ENCODE measurements around the gene LMOD3. TPM values are rescaled to one million over a fixed set of nuclear protein-coding genes. Genes with fewer than 3 reads are reported as not detected.

Gene LMOD3
- total and polyA plus RNA-seq, 9 of the 15 experiments (the other 6 are each of a cell fraction or from before 2014, with no cell fraction given): 0.03 TPM; not detected in 8

- TF ChIP-seq ZNF395 (CRISPR knock-in tag; IDR thresholded peaks at IDR 0.05) (0 out of 2 replicates have a peak, but pooled peaks have one; percentile 40), PHB (CRISPR knock-in tag; IDR thresholded peaks at IDR 0.05) (no peak), TAF15 (IDR thresholded peaks at IDR 0.05; ENCODE audit: low read depth, low read length) (no peak), SP1 (CRISPR knock-in tag; IDR thresholded peaks at IDR 0.05) (no peak), GTF2A2 (tag; IDR thresholded peaks at IDR 0.05) (0 out of 2 replicates have a peak, but pooled peaks have one; percentile 0), ZNF583 (CRISPR knock-in tag; IDR thresholded peaks at IDR 0.05) (peak; percentile 21; the same call in 1 of the 2 replicates), ERF (CRISPR knock-in tag; IDR thresholded peaks at IDR 0.05) (no peak), ARNT (IDR thresholded peaks at IDR 0.05) (no peak), CTCFL (IDR thresholded peaks at IDR 0.05; ENCODE audit: borderline replicate concordance, insufficient read depth, low read depth, low read length, poor library complexity, severe bottlenecking) (no peak), TBP (optimal IDR thresholded peaks at IDR 0.05; ENCODE audit: low read depth, low read length) (no peak), POU5F1 (IDR thresholded peaks at IDR 0.05; ENCODE audit: borderline replicate concordance, low read depth, low read length, partially characterized antibody) (no peak), FOXJ2 (tag; IDR thresholded peaks at IDR 0.05) (no peak), THRB (CRISPR knock-in tag; conservative IDR thresholded peaks at IDR 0.05) (no peak), NRF1 (conservative IDR thresholded peaks at IDR 0.05 in 1 of 2, IDR thresholded peaks at IDR 0.05 in 1 of 2) (no peak), ETV1 (tag; conservative IDR thresholded peaks at IDR 0.05; ENCODE audit: low read depth) (no peak), TAF7 (tag; IDR thresholded peaks at IDR 0.05) (no peak), PTBP1 (IDR thresholded peaks at IDR 0.05; ENCODE audit: low read depth, low read length) (no peak)
- TF ChIP-seq, protein P1, sequence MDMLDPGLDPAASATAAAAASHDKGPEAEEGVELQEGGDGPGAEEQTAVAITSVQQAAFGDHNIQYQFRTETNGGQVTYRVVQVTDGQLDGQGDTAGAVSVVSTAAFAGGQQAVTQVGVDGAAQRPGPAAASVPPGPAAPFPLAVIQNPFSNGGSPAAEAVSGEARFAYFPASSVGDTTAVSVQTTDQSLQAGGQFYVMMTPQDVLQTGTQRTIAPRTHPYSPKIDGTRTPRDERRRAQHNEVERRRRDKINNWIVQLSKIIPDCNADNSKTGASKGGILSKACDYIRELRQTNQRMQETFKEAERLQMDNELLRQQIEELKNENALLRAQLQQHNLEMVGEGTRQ (CRISPR knock-in tag; IDR thresholded peaks at IDR 0.05): no peak
- TF ChIP-seq, protein P2, sequence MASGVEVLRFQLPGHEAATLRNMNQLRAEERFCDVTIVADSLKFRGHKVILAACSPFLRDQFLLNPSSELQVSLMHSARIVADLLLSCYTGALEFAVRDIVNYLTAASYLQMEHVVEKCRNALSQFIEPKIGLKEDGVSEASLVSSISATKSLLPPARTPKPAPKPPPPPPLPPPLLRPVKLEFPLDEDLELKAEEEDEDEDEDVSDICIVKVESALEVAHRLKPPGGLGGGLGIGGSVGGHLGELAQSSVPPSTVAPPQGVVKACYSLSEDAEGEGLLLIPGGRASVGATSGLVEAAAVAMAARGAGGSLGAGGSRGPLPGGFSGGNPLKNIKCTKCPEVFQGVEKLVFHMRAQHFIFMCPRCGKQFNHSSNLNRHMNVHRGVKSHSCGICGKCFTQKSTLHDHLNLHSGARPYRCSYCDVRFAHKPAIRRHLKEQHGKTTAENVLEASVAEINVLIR (CRISPR knock-in tag; IDR thresholded peaks at IDR 0.05): no peak
- TF ChIP-seq, protein P3, sequence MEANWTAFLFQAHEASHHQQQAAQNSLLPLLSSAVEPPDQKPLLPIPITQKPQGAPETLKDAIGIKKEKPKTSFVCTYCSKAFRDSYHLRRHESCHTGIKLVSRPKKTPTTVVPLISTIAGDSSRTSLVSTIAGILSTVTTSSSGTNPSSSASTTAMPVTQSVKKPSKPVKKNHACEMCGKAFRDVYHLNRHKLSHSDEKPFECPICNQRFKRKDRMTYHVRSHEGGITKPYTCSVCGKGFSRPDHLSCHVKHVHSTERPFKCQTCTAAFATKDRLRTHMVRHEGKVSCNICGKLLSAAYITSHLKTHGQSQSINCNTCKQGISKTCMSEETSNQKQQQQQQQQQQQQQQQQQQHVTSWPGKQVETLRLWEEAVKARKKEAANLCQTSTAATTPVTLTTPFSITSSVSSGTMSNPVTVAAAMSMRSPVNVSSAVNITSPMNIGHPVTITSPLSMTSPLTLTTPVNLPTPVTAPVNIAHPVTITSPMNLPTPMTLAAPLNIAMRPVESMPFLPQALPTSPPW (CRISPR knock-in tag; IDR thresholded peaks at IDR 0.05): no peak
Measured at GRCh38 chr3:69144631-69145245, 22.3 kb upstream of the LMOD3 start (continued).

Measured in K562 (cell line).